Right lobe of liver (tissue), 6 donors: Measurements from ENCODE around the gene ACOT11. TPM values are rescaled to one million over a fixed set of nuclear protein-coding genes. Genes with fewer than 3 reads are reported as not detected.

Experiments
- ATAC-seq, 4 donors: fragments of 200-7000 bp; cut with Tn5 transposase; one replicate each; pipeline ENCODE4 v1.9.1; 2020; ENCODE audit warnings: mild to moderate bottlenecking in 4 of 4, moderate library complexity in 4 of 4
- DNase-seq, 3 donors: peaks; one replicate each; pipeline ENCODE4 v3.0.0-alpha.2; 2020
- H3K27ac ChIP-seq, 3 donors: fragments of 200-600 bp; one replicate each; pipeline ENCODE4 v1.8.0; 2022
- H3K27me3 ChIP-seq, 2 donors: fragments of 200-600 bp; one replicate each; pipeline ENCODE4 v1.8.0; 2022
- H3K36me3 ChIP-seq, 4 donors: fragments of 200-600 bp; sonication (generic) in 1 of 4; one replicate each; pipeline versions ENCODE4 v1.5.1 to v1.8.0; 2017 to 2022; ENCODE audit warnings: control low read depth in 1 of 4
- H3K4me1 ChIP-seq, 4 donors: fragments of 200-600 bp; sonication (generic) in 1 of 4; one replicate each; pipeline versions ENCODE4 v1.5.1 to v1.8.0; 2017 to 2022; ENCODE audit warnings: control low read depth in 1 of 4
- H3K4me3 ChIP-seq, 3 donors: fragments of 200-600 bp; one replicate each; pipeline ENCODE4 v1.8.0; 2022
- H3K9me3 ChIP-seq, 4 donors: fragments of 200-600 bp; sonication (generic) in 1 of 4; one replicate each; pipeline versions ENCODE4 v1.5.1 to v1.8.0; 2017 to 2022; ENCODE audit warnings: control low read depth in 1 of 4
- POLR2A ChIP-seq: fragments of 450-650 bp; IDR thresholded peaks from one replicate; pipeline ENCODE4 v1.6.1; 2017; ENCODE audit warnings: antibody characterized with exemption, mild to moderate bottlenecking
- WGBS: methylation state at CpG from one replicate; pipeline ENCODE4 v1.1.6; 2018; ENCODE audit warnings: low coverage, low lambda C conversion rate; ENCODE audit not compliant: insufficient coverage; ENCODE audit errors: missing lambda C conversion rate; 5-methylcytosine and 5-hydroxymethylcytosine counted together
- intact Hi-C, 2 donors: fragments of 100-400 bp; cut with DNase I; formaldehyde crosslinking; loops; one replicate each; pipeline versions ENCODE4 v1.11.2 to v1.14.1; 2022
- total RNA-seq, 6 experiments: library from RNA; depleted of rRNA in 2 of 6; stranded (reverse); fragments of >200 nt in 2 of 6; fragmentation: NEBNext Ultra II Directional in 3 of 6; extraction: Animal tissue kit (Norgen Biotek cat#: 25700) in 3 of 6; gene quantifications; one replicate each; pipeline versions ENCODE4 v1.1.0 to v1.2.4, GENCODE V29; 2016 to 2023
- TF ChIP-seq, protein P1 (sequence below), 4 donors: fragments of 200-600 bp in 3 of 4; fragments of 450-650 bp in 1 of 4; IDR thresholded peaks; one replicate each; pipeline versions ENCODE4 v1.5.1 to v1.8.0; 2016 to 2022; ENCODE audit warnings: antibody characterized with exemption in 4 of 4, mild to moderate bottlenecking in 2 of 4
- donor health status: DM: no; HTN: yes; CAD: no.
- donor health status: DM: no; HTN: no; CAD: no.
- donor health status: DM: no; HTN: no; CAD: no.
- donor health status: DM: no; HTN: yes; CAD: no.
- donor health status: DM: no; HTN: yes; CAD: no.

ACOT11 gene
- total RNA-seq, 6 experiments from 2014 or later, result 0.50 to 1.3 (median 0.84) TPM

DNA sequence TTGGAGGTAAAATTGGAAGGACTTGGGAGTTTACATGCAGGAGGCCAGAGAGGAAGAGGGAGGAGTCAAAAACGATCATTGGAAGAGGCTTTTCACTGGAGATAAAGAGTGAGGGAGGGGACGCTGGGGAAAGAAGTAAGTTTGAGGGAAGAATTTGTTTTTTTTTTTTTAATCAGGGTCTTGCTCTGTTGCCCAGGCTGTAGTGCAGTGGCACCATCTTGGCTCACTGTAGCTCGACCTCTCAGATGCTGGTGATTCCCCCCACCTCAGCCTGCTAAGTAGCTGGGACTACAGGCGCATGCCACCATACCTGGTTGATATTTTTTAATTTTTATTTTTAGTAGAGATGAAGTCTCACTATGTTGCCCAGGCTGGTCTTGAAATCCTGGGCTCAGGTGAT, 92.3 kb downstream of the ACOT11 start:
- ATAC-seq, result no peak
- intact Hi-C loops, result no loop called here
- peaks cover 0 to 7% (median 0%) of the 10 kb centered on the region in 4 donors for H3K9me3 ChIP-seq
- no peak overlapping the region for H3K27ac ChIP-seq
- no peaks in the 10 kb centered on the region for H3K27me3 ChIP-seq
- DNase-seq, result no peak
- TF ChIP-seq, protein P1, sequence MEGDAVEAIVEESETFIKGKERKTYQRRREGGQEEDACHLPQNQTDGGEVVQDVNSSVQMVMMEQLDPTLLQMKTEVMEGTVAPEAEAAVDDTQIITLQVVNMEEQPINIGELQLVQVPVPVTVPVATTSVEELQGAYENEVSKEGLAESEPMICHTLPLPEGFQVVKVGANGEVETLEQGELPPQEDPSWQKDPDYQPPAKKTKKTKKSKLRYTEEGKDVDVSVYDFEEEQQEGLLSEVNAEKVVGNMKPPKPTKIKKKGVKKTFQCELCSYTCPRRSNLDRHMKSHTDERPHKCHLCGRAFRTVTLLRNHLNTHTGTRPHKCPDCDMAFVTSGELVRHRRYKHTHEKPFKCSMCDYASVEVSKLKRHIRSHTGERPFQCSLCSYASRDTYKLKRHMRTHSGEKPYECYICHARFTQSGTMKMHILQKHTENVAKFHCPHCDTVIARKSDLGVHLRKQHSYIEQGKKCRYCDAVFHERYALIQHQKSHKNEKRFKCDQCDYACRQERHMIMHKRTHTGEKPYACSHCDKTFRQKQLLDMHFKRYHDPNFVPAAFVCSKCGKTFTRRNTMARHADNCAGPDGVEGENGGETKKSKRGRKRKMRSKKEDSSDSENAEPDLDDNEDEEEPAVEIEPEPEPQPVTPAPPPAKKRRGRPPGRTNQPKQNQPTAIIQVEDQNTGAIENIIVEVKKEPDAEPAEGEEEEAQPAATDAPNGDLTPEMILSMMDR (IDR thresholded peaks at IDR 0.05), result no peak
- TF ChIP-seq POLR2A, result no peak
- no peaks in the 10 kb centered on the region for H3K36me3 ChIP-seq
- 62% methylated on average over 4 of the region's 4 CpGs for WGBS
- no peak overlapping the region for H3K4me3 ChIP-seq
- no peaks in the 10 kb centered on the region for H3K4me1 ChIP-seq

DNA sequence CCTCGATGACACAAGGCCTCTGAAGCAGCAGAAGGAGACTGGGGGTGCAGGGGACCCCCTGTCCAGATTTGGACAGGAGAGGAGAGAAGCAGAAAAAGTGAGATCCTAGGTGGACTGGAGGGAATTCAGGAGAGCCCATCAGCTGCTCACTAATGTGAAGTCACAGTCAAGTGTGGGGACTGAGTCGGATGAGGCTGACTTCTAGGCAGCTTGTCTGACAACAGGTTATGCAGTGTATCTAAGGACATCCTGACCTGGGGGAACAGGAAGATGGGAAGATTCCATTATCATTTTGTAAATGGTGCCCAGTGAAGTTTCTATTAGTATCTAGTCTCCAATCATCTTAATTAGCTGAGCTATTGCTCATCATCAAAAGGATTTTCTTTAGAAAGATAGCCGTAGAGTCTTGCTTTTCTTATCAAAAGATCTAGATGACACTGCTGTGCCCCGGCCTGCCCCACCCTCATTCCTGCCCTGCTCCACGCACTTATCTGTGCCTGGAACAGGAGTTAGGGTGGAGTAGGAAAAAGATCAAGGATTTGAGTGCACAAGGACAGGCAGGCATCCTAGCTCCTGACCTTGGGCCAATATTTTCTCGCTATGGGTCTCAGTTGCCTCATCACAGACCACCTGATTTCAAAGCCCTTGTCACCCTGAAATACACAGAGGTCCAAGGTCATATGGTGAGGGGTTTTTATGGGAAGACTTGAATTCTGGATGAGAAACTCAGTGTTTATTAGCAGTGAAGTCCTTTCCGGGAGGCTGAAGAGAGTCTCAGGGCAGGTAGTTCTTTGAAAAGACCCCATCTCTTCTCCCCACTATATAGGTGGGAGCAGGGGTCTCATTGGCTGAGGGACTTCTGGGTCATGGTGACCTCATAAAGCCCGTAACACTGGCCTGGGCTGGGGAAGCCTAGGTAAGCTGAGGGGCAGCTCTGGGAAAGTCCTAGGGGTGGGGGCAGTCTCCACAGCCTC, 93.1 kb downstream of the ACOT11 start, which contains the start of gene MROH7:
MROH7 (plus strand) TSS at position 924 of the 974 bp plus-strand sequence. CDS start 11,141 bp downstream, outside the sequence.
- intact Hi-C loops, result no loop called here
- H3K27ac ChIP-seq, result no peak within 1 kb of the TSS
- no peak for DNase-seq
- H3K4me1 ChIP-seq, result peaks cover 0 to 3% (median 0%) of the 10 kb centered on the region in 4 donors
- H3K4me3 ChIP-seq, result no peak within 1 kb of the TSS
- WGBS, result 51% methylated on average over 6 of the region's 8 CpGs
- no peak for ATAC-seq
- peaks cover 0 to 7% (median 0%) of the 10 kb centered on the region in 4 donors for H3K9me3 ChIP-seq
- TF ChIP-seq, protein P1 (IDR thresholded peaks at IDR 0.05), result no peak
- TF ChIP-seq POLR2A, result no peak
- no peaks in the 10 kb centered on the region for H3K27me3 ChIP-seq
- no peaks in the 10 kb centered on the region for H3K36me3 ChIP-seq

- Histone ChIP-seq H3K36me3 (no peaks in the 10 kb centered on the region), H3K4me3 (no peak overlapping the region), H3K4me1 (peaks cover 0 to 11% (median 4%) of the 10 kb centered on the region in 4 donors), H3K9me3 (peaks cover 0 to 7% (median 0%) of the 10 kb centered on the region in 4 donors), H3K27me3 (no peaks in the 10 kb centered on the region), H3K27ac (no peak overlapping the region)
- intact Hi-C loops, result no loop called here
- DNase-seq (no peak), ATAC-seq (no peak)
- TF ChIP-seq POLR2A, result no peak
- TF ChIP-seq, protein P1 (IDR thresholded peaks at IDR 0.05), result no peak
Measured at GRCh38 chr1:54643736-54644135, 95.7 kb downstream of the ACOT11 start.

DNA sequence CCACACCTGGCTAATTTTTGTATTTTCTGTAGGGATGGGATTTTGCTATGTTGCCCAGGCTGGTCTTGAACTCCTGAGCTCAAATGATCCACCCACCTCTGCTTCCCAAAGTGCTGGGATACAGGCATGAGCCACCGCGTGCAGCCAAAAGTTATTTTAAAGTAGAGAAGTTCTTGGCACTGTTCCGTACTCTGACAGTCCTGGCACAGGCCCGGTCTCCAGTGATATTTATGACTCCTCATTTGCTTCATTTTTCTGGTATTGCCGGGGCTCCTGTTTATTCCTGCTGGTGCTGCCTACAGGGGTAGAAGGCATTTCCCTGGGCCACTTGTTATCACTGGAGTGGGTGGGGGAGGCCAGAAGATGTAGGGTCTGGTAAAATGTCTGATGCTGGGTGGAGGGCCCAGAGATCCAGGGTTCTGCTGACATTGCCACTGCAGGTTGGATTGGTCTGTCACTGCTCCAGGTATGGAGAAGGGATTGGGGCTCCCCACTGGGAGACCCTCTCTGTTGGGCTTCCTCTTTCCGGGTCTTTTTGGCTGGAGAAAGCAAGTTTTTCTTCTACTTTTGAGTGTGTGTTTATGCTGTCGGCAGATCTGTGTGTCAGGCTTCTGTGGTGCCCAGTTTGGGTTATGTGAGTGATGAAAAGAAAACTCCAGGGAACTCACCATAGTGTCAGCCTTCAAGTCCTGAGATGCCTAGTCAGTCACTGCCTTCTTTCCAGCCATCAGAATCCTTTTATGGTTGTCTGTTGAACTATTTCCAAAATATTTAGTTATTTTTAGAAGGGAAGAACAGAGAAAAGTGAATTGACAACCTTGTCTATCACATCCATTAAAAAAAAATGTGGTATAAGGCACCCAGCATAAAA, 98.0 kb downstream of the ACOT11 start:
- Histone ChIP-seq H3K4me1 (peaks cover 0 to 33% (median 15%) of the 10 kb centered on the region in 4 donors), H3K27ac (no peak overlapping the region), H3K4me3 (no peak overlapping the region), H3K9me3 (peaks cover 0 to 7% (median 0%) of the 10 kb centered on the region in 4 donors), H3K27me3 (no peaks in the 10 kb centered on the region), H3K36me3 (no peaks in the 10 kb centered on the region)
- intact Hi-C loops, result no loop called here
- ATAC-seq (no peak), DNase-seq (no peak)
- TF ChIP-seq POLR2A, result no peak
- TF ChIP-seq, protein P1 (IDR thresholded peaks at IDR 0.05), result no peak
- WGBS, result 69% methylated on average over 7 of the region's 7 CpGs
